H1 (cell line): ENCODE measurements around the gene PLGRKT. TPM values are rescaled to one million over a fixed set of nuclear protein-coding genes. Genes with fewer than 3 reads are reported as not detected.

ENCODE experiments used
- BACH1 ChIP-seq: IDR thresholded peaks from 2 replicates; pipeline ENCODE4 v1.6.1; 2012; ENCODE audit warnings: low read length, improper control_type of control experiment
- BCL11A ChIP-seq, 2 experiments: IDR thresholded peaks; one replicate each; pipeline ENCODE4 v1.6.1; 2011; ENCODE audit warnings: low read depth in 2 of 2, low read length in 2 of 2, mild to moderate bottlenecking in 2 of 2
- E2F6 ChIP-seq: IDR thresholded peaks from 2 replicates; pipeline ENCODE4 v1.6.1; 2012; ENCODE audit warnings: inconsistent platforms
- GABPA ChIP-seq: IDR thresholded peaks from 2 replicates; pipeline ENCODE4 v1.6.1; 2011; ENCODE audit warnings: mild to moderate bottlenecking, low read length, moderate library complexity, borderline replicate concordance; ENCODE audit not compliant: insufficient read depth
- NANOG ChIP-seq: IDR thresholded peaks from 2 replicates; pipeline ENCODE4 v1.6.1; 2011; ENCODE audit warnings: low read length, low read depth, mild to moderate bottlenecking, inconsistent platforms; ENCODE audit not compliant: insufficient read depth, poor library complexity, severe bottlenecking
- RBBP5 ChIP-seq: IDR thresholded peaks from 2 replicates; pipeline ENCODE4 v1.7.1; 2012; ENCODE audit warnings: low read depth, mild to moderate bottlenecking, inconsistent platforms, low read length, moderate library complexity, borderline replicate concordance
- RNF2 ChIP-seq: fragments of 200-900, 300-1000 bp; sonication (generic); IDR thresholded peaks from 2 replicates; pipeline ENCODE4 v1.7.1; 2016; ENCODE audit warnings: borderline replicate concordance, low read depth, mild to moderate bottlenecking, antibody characterized with exemption, low read length; ENCODE audit not compliant: poor library complexity, severe bottlenecking; ENCODE audit errors: missing control alignments
- SP1 ChIP-seq: IDR thresholded peaks from 2 replicates; pipeline ENCODE4 v1.6.1; 2011; ENCODE audit warnings: low read depth, low read length
- SUZ12 ChIP-seq: fragments of 200-600 bp; sonication (generic); IDR thresholded peaks from 2 replicates; pipeline ENCODE4 v1.6.1; 2012; ENCODE audit warnings: mild to moderate bottlenecking, inconsistent platforms, low read length, moderate library complexity, mixed read lengths
- TBP ChIP-seq: IDR thresholded peaks from 2 replicates; pipeline ENCODE4 v1.6.1; 2011; ENCODE audit warnings: low read depth, low read length, improper control_type of control experiment
- polyA plus RNA-seq, 7 experiments: library from polyadenylated mRNA; depleted of rRNA in 3 of 7; stranded (reverse) in 5 of 7; unstranded in 2 of 7; fragments of >200 nt in 5 of 7; fragments of 200-250 nt in 2 of 7; gene quantifications; 1 replicate in 5 of 7; 2 replicates in 1 of 7; 4 replicates in 1 of 7; pipeline versions ENCODE4 v1.2.1 to v1.2.3, GENCODE V29; 2011 to 2013; ENCODE audit warnings: missing spikeins in 2 of 7, mixed read lengths in 2 of 7
- total RNA-seq: library from RNA; stranded (reverse); fragmentation: NEBNext Ultra II Directional; extraction: Animal tissue kit (Norgen Biotek cat#: 25700); gene quantifications from 2 replicates; pipeline ENCODE4 v1.2.1, GENCODE V29; 2021
- TF ChIP-seq, protein P1 (sequence below): fragments of 300-600 bp; sonication (generic); IDR thresholded peaks from 2 replicates; pipeline ENCODE4 v1.7.1; 2012; ENCODE audit warnings: low read length, moderate library complexity, mild to moderate bottlenecking, inconsistent platforms; ENCODE audit not compliant: insufficient replicate concordance

The PLGRKT gene
- total and polyA plus RNA-seq, 2 of the 8 experiments (the other 6 are each of a cell fraction or from before 2014, with no cell fraction given), result 5.4 to 15.7 TPM

GRCh38 chr9:5428172-5428571 lies 9.6 kb downstream of the PLGRKT start (continued):
- TF ChIP-seq, protein P1, sequence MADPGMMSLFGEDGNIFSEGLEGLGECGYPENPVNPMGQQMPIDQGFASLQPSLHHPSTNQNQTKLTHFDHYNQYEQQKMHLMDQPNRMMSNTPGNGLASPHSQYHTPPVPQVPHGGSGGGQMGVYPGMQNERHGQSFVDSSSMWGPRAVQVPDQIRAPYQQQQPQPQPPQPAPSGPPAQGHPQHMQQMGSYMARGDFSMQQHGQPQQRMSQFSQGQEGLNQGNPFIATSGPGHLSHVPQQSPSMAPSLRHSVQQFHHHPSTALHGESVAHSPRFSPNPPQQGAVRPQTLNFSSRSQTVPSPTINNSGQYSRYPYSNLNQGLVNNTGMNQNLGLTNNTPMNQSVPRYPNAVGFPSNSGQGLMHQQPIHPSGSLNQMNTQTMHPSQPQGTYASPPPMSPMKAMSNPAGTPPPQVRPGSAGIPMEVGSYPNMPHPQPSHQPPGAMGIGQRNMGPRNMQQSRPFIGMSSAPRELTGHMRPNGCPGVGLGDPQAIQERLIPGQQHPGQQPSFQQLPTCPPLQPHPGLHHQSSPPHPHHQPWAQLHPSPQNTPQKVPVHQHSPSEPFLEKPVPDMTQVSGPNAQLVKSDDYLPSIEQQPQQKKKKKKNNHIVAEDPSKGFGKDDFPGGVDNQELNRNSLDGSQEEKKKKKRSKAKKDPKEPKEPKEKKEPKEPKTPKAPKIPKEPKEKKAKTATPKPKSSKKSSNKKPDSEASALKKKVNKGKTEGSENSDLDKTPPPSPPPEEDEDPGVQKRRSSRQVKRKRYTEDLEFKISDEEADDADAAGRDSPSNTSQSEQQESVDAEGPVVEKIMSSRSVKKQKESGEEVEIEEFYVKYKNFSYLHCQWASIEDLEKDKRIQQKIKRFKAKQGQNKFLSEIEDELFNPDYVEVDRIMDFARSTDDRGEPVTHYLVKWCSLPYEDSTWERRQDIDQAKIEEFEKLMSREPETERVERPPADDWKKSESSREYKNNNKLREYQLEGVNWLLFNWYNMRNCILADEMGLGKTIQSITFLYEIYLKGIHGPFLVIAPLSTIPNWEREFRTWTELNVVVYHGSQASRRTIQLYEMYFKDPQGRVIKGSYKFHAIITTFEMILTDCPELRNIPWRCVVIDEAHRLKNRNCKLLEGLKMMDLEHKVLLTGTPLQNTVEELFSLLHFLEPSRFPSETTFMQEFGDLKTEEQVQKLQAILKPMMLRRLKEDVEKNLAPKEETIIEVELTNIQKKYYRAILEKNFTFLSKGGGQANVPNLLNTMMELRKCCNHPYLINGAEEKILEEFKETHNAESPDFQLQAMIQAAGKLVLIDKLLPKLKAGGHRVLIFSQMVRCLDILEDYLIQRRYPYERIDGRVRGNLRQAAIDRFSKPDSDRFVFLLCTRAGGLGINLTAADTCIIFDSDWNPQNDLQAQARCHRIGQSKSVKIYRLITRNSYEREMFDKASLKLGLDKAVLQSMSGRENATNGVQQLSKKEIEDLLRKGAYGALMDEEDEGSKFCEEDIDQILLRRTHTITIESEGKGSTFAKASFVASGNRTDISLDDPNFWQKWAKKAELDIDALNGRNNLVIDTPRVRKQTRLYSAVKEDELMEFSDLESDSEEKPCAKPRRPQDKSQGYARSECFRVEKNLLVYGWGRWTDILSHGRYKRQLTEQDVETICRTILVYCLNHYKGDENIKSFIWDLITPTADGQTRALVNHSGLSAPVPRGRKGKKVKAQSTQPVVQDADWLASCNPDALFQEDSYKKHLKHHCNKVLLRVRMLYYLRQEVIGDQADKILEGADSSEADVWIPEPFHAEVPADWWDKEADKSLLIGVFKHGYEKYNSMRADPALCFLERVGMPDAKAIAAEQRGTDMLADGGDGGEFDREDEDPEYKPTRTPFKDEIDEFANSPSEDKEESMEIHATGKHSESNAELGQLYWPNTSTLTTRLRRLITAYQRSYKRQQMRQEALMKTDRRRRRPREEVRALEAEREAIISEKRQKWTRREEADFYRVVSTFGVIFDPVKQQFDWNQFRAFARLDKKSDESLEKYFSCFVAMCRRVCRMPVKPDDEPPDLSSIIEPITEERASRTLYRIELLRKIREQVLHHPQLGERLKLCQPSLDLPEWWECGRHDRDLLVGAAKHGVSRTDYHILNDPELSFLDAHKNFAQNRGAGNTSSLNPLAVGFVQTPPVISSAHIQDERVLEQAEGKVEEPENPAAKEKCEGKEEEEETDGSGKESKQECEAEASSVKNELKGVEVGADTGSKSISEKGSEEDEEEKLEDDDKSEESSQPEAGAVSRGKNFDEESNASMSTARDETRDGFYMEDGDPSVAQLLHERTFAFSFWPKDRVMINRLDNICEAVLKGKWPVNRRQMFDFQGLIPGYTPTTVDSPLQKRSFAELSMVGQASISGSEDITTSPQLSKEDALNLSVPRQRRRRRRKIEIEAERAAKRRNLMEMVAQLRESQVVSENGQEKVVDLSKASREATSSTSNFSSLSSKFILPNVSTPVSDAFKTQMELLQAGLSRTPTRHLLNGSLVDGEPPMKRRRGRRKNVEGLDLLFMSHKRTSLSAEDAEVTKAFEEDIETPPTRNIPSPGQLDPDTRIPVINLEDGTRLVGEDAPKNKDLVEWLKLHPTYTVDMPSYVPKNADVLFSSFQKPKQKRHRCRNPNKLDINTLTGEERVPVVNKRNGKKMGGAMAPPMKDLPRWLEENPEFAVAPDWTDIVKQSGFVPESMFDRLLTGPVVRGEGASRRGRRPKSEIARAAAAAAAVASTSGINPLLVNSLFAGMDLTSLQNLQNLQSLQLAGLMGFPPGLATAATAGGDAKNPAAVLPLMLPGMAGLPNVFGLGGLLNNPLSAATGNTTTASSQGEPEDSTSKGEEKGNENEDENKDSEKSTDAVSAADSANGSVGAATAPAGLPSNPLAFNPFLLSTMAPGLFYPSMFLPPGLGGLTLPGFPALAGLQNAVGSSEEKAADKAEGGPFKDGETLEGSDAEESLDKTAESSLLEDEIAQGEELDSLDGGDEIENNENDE, result no peak
- TF ChIP-seq RBBP5 (no peak), TBP (no peak), BACH1 (no peak), RNF2 (no peak), BCL11A (IDR thresholded peaks at IDR 0.05; ENCODE audit: low read depth in 2 of 2, low read length in 2 of 2) (no peak), NANOG (no peak), SUZ12 (no peak), E2F6 (no peak), SP1 (no peak), GABPA (no peak)
